H1 (cell line): Measurements from ENCODE around the gene MTIF3. TPM values are rescaled to one million over a fixed set of nuclear protein-coding genes. Genes with fewer than 3 reads are reported as not detected.

ENCODE experiments used
- CTCF ChIA-PET: fragments of 300-600 bp; sonication (Branson Sonifier 250); formaldehyde crosslinking; loops from one replicate; lab custom pipeline; 2021; ENCODE audit not compliant: partially characterized antibody; lab: Charles Lee
- POLR2A ChIA-PET: fragments of 300-600 bp; sonication (Branson Sonifier 250); formaldehyde crosslinking; loops from one replicate; lab custom pipeline; 2021; ENCODE audit warnings: inconsistent platforms; ENCODE audit not compliant: partially characterized antibody; lab: Charles Lee
- DNase-seq, 2 experiments: peaks; one replicate each; pipeline versions ENCODE4 v3.0.0 to v3.0.0-alpha.2; 2010 to 2022; ENCODE audit warnings: low spot score in 2 of 2, low read depth in 1 of 2, mixed read lengths in 1 of 2
- FAIRE-seq: peaks from 2 replicates; lab custom pipeline; 2011; peaks lifted over from hg19 to GRCh38; lab: Jason Lieb, UNC
- H2AFZ ChIP-seq: 2 replicates; pipeline ENCODE4 v1.8.1; 2012; ENCODE audit warnings: low read length, inconsistent platforms
- H2AK5ac ChIP-seq: 2 replicates; pipeline ENCODE4 v1.6.1; 2013; ENCODE audit warnings: low read depth, low read length
- H2BK120ac ChIP-seq: replicated peaks from 2 replicates; pipeline ENCODE3; 2013; ENCODE audit warnings: low read depth, low read length, inconsistent platforms
- H2BK12ac ChIP-seq: 2 replicates; pipeline ENCODE4 v1.6.1; 2013; ENCODE audit warnings: low read depth, low read length
- H2BK15ac ChIP-seq: 2 replicates; pipeline ENCODE4 v1.6.1; 2013; ENCODE audit warnings: low read length
- H2BK20ac ChIP-seq: 2 replicates; pipeline ENCODE4 v1.6.1; 2013; ENCODE audit warnings: low read length
- H2BK5ac ChIP-seq: 2 replicates; pipeline ENCODE4 v1.6.1; 2013; ENCODE audit warnings: low read depth, low read length
- H3K14ac ChIP-seq: 2 replicates; pipeline ENCODE4 v1.6.1; 2013; ENCODE audit warnings: inconsistent platforms; ENCODE audit not compliant: insufficient read length
- H3K18ac ChIP-seq: 2 replicates; pipeline ENCODE4 v1.6.1; 2013; ENCODE audit warnings: low read length; ENCODE audit errors: extremely low read depth
- H3K23ac ChIP-seq: 2 replicates; pipeline ENCODE4 v1.6.1; 2013; ENCODE audit warnings: inconsistent platforms; ENCODE audit not compliant: insufficient read length
- H3K23me2 ChIP-seq: 2 replicates; pipeline ENCODE4 v1.6.1; 2013; ENCODE audit warnings: low read depth, low read length
- H3K27ac ChIP-seq: 2 replicates; pipeline ENCODE4 v1.6.1; 2011; ENCODE audit warnings: low read depth, low read length, inconsistent platforms
- H3K27me3 ChIP-seq, 4 experiments: replicated peaks in 1 of 4; 1 replicate in 1 of 4; 2 replicates in 3 of 4; pipeline versions ENCODE4 v1.6.1 to v1.8.1; 2011 to 2013; ENCODE audit warnings: low read length in 3 of 4, mild to moderate bottlenecking in 3 of 4, inconsistent platforms in 2 of 4, mixed read lengths in 2 of 4, moderate library complexity in 1 of 4; ENCODE audit not compliant: control insufficient read depth in 3 of 4, insufficient read depth in 3 of 4; ENCODE audit errors: extremely low read depth in 1 of 4
- H3K36me3 ChIP-seq, 4 experiments: 2 replicates each; pipeline versions ENCODE4 v1.6.1 to v1.8.1; 2011 to 2013; ENCODE audit warnings: mild to moderate bottlenecking in 4 of 4, low read length in 3 of 4, moderate library complexity in 2 of 4, control low read depth in 1 of 4, inconsistent platforms in 1 of 4; ENCODE audit not compliant: insufficient read depth in 4 of 4, control insufficient read depth in 2 of 4
- H3K4ac ChIP-seq: replicated peaks from 2 replicates; pipeline ENCODE3; 2013; ENCODE audit warnings: low read length, low read depth, mixed read lengths, inconsistent platforms; ENCODE audit not compliant: insufficient read length
- H3K4me1 ChIP-seq, 4 experiments: replicated peaks in 1 of 4; 1 replicate in 1 of 4; 2 replicates in 3 of 4; pipeline versions ENCODE4 v1.6.1 to v1.8.1; 2011 to 2013; ENCODE audit warnings: low read length in 3 of 4, inconsistent platforms in 2 of 4, mixed read lengths in 1 of 4; ENCODE audit not compliant: insufficient read depth in 4 of 4, control insufficient read depth in 3 of 4
- H3K4me2 ChIP-seq, 2 experiments: 2 replicates each; pipeline versions ENCODE4 v1.6.1 to v1.8.1; 2011 to 2013; ENCODE audit warnings: low read depth in 2 of 2, low read length in 2 of 2, control low read depth in 1 of 2, inconsistent platforms in 1 of 2, mild to moderate bottlenecking in 1 of 2; ENCODE audit not compliant: insufficient read depth in 1 of 2
- H3K4me3 ChIP-seq, 4 experiments: fragments of 200-600, 300-600 bp in 1 of 4; sonication (generic), shearing (Covaris generic), sonication (Bioruptor Twin) in 1 of 4; 2 replicates each; pipeline versions ENCODE4 v1.5.1 to v1.8.1; 2011 to 2016; ENCODE audit warnings: low read length in 4 of 4, low read depth in 3 of 4, control low read depth in 2 of 4, inconsistent platforms in 2 of 4, mild to moderate bottlenecking in 2 of 4, mixed read lengths in 1 of 4, moderate library complexity in 1 of 4; ENCODE audit not compliant: insufficient read depth in 2 of 4; ENCODE audit errors: extremely low read depth in 1 of 4
- H3K56ac ChIP-seq: replicated peaks from 2 replicates; pipeline ENCODE3; 2013; ENCODE audit warnings: low read depth, mild to moderate bottlenecking, mixed read lengths, low read length, inconsistent platforms; ENCODE audit not compliant: insufficient read length
- H3K79me1 ChIP-seq: 2 replicates; pipeline ENCODE4 v1.6.1; 2013; ENCODE audit warnings: low read depth, low read length, control low read depth
- H3K79me2 ChIP-seq, 2 experiments: 2 replicates each; pipeline versions ENCODE4 v1.6.1 to v1.8.1; 2012 to 2013; ENCODE audit warnings: low read length in 2 of 2, mild to moderate bottlenecking in 2 of 2, inconsistent platforms in 1 of 2; ENCODE audit not compliant: insufficient read depth in 2 of 2, control insufficient read depth in 1 of 2
- H3K9ac ChIP-seq, 4 experiments: replicated peaks in 1 of 4; 1 replicate in 1 of 4; 2 replicates in 3 of 4; pipeline versions ENCODE4 v1.6.1 to v1.8.1; 2011 to 2013; ENCODE audit warnings: low read depth in 3 of 4, low read length in 3 of 4, control low read depth in 2 of 4, mild to moderate bottlenecking in 2 of 4, moderate library complexity in 2 of 4, inconsistent platforms in 1 of 4; ENCODE audit errors: extremely low read depth in 1 of 4
- H3K9me3 ChIP-seq, 2 experiments: 2 replicates each; pipeline versions ENCODE4 v1.6.1 to v1.8.1; 2012 to 2013; ENCODE audit warnings: mild to moderate bottlenecking in 2 of 2, moderate library complexity in 2 of 2, control low read depth in 1 of 2, inconsistent platforms in 1 of 2, low read depth in 1 of 2, low read length in 1 of 2, mixed read lengths in 1 of 2; ENCODE audit not compliant: insufficient read depth in 2 of 2
- H4K20me1 ChIP-seq, 2 experiments: replicated peaks in 1 of 2; 2 replicates each; pipeline versions ENCODE3 to v1.8.1; 2011 to 2013; ENCODE audit warnings: inconsistent platforms in 2 of 2, low read length in 2 of 2, mild to moderate bottlenecking in 1 of 2; ENCODE audit not compliant: insufficient read depth in 2 of 2, control insufficient read depth in 1 of 2
- H4K5ac ChIP-seq: 2 replicates; pipeline ENCODE4 v1.6.1; 2013; ENCODE audit warnings: low read length, low read depth, mixed read lengths, inconsistent platforms; ENCODE audit not compliant: insufficient read length
- H4K8ac ChIP-seq: 2 replicates; pipeline ENCODE4 v1.8.0; 2013; ENCODE audit warnings: mild to moderate bottlenecking, moderate library complexity, low read length, inconsistent platforms; ENCODE audit not compliant: insufficient read depth; ENCODE audit errors: extremely low read depth
- H4K91ac ChIP-seq: replicated peaks from 2 replicates; pipeline ENCODE3; 2013; ENCODE audit warnings: low read length, mixed read lengths, inconsistent platforms; ENCODE audit not compliant: insufficient read length
- BRCA1 ChIP-seq: IDR thresholded peaks from 2 replicates; pipeline ENCODE4 v1.6.1; 2012; ENCODE audit warnings: low read depth, low read length, improper control_type of control experiment
- CBX5 ChIP-seq: fragments of 300-800, 300-1000 bp; sonication (generic); IDR thresholded peaks from 2 replicates; pipeline ENCODE4 v1.7.1; 2016; ENCODE audit warnings: antibody characterized with exemption, low read length, low read depth
- CBX8 ChIP-seq: fragments of 300-800, 300-1000 bp; sonication (generic); IDR thresholded peaks from 2 replicates; pipeline ENCODE4 v1.7.1; 2016; ENCODE audit warnings: low read depth, low read length, borderline replicate concordance
- CHD2 ChIP-seq: IDR thresholded peaks from 2 replicates; pipeline ENCODE4 v1.6.1; 2012; ENCODE audit warnings: low read length, improper control_type of control experiment
- CREB1 ChIP-seq: IDR thresholded peaks from 2 replicates; pipeline ENCODE4 v1.6.1; 2012; ENCODE audit warnings: inconsistent platforms
- EP300 ChIP-seq, 2 experiments: IDR thresholded peaks; 1 replicate in 1 of 2; 2 replicates in 1 of 2; pipeline ENCODE4 v1.6.1; 2011 to 2012; ENCODE audit warnings: low read depth in 2 of 2, low read length in 2 of 2, mild to moderate bottlenecking in 2 of 2, borderline replicate concordance in 1 of 2, inconsistent platforms in 1 of 2, moderate library complexity in 1 of 2
- GTF2F1 ChIP-seq: IDR thresholded peaks from 2 replicates; pipeline ENCODE4 v1.6.1; 2012; ENCODE audit warnings: low read depth, low read length, improper control_type of control experiment, borderline replicate concordance
- JUN ChIP-seq: IDR thresholded peaks from 2 replicates; pipeline ENCODE4 v1.6.1; 2011; ENCODE audit warnings: low read depth, mild to moderate bottlenecking, improper control_type of control experiment, low read length
- JUND ChIP-seq: IDR thresholded peaks from 2 replicates; pipeline ENCODE4 v1.6.1; 2011; ENCODE audit warnings: mild to moderate bottlenecking, improper control_type of control experiment, low read length
- KDM5A ChIP-seq: fragments of 200-600 bp; IDR thresholded peaks from 2 replicates; pipeline ENCODE4 v1.7.1; 2012; ENCODE audit warnings: mild to moderate bottlenecking, low read length, inconsistent platforms, mixed read lengths
- POU5F1 ChIP-seq: IDR thresholded peaks from 2 replicates; pipeline ENCODE4 v1.6.1; 2011; ENCODE audit warnings: low read depth, mild to moderate bottlenecking, low read length, moderate library complexity
- SAP30 ChIP-seq: fragments of 300-600 bp; sonication (generic); IDR thresholded peaks from 2 replicates; pipeline ENCODE4 v1.7.1; 2012; ENCODE audit warnings: low read length, moderate library complexity, mild to moderate bottlenecking, inconsistent platforms; ENCODE audit not compliant: insufficient read depth, insufficient replicate concordance
- SIN3A ChIP-seq, 2 experiments: IDR thresholded peaks in 1 of 2; conservative IDR thresholded peaks in 1 of 2; 2 replicates each; pipeline ENCODE4 v1.6.1; 2011 to 2012; ENCODE audit warnings: low read length in 2 of 2, improper control_type of control experiment in 1 of 2, low read depth in 1 of 2, mild to moderate bottlenecking in 1 of 2
- WGBS, 2 experiments: shearing (Covaris generic) in 1 of 2; methylation state at CpG; one replicate each; pipeline versions ENCODE4 v1.1.6 to v1.1.7; 2013 to 2015; ENCODE audit warnings: low lambda C conversion rate in 2 of 2, mixed read lengths in 2 of 2, inconsistent platforms in 1 of 2, low coverage in 1 of 2, missing lambda C conversion rate in 1 of 2; ENCODE audit not compliant: insufficient replicate concordance in 2 of 2, insufficient coverage in 1 of 2, insufficient read length in 1 of 2; ENCODE audit errors: extremely low coverage in 1 of 2, missing lambda C conversion rate in 1 of 2; 5-methylcytosine and 5-hydroxymethylcytosine counted together
- polyA plus RNA-seq, 7 experiments: library from polyadenylated mRNA; depleted of rRNA in 3 of 7; stranded (reverse) in 5 of 7; unstranded in 2 of 7; fragments of >200 nt in 5 of 7; fragments of 200-250 nt in 2 of 7; gene quantifications; 1 replicate in 5 of 7; 2 replicates in 1 of 7; 4 replicates in 1 of 7; pipeline versions ENCODE4 v1.2.1 to v1.2.3, GENCODE V29; 2011 to 2013; ENCODE audit warnings: missing spikeins in 2 of 7, mixed read lengths in 2 of 7
- total RNA-seq: library from RNA; stranded (reverse); fragmentation: NEBNext Ultra II Directional; extraction: Animal tissue kit (Norgen Biotek cat#: 25700); gene quantifications from 2 replicates; pipeline ENCODE4 v1.2.1, GENCODE V29; 2021
- TF ChIP-seq, protein P1 (sequence below): IDR thresholded peaks from 2 replicates; pipeline ENCODE4 v1.6.1; 2012; ENCODE audit warnings: inconsistent platforms

The MTIF3 gene
- total and polyA plus RNA-seq, 2 of the 8 experiments (the other 6 are each of a cell fraction or from before 2014, with no cell fraction given), result 29.4 to 36.4 TPM

DNA sequence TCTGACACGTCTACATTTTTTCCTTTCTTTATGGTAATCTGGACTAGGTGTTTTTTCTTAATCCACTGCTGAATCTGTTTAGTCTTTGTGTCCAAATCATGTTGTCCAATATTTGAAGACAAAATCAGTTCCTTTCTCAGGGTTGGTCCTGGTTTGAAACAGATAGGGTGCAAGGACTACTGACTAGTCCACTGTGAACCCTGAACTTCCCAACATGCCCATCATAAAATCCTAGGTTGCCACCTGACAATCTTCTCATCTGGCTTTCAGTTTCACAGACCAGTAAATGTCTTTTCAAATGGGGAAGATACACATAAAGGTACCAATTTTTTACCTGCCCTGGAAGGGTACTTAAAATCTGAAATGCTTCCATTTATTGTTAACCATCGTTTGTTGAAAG is 13.2 kb downstream of the MTIF3 start:
- ChIA-PET CTCF (interaction anchor here (2.1 kb wide), 1 partner anchor 12 kb away, joined by 7 read pairs; no protein-coding TSS in a partner anchor), POLR2A (interaction anchor here (0.6 to 0.9 kb wide), 2 partner anchors 8 to 13 kb away, joined by 3 read pairs; no protein-coding TSS in a partner anchor)
- no peak overlapping the region for H3K14ac ChIP-seq
- H4K91ac ChIP-seq, result no peak overlapping the region
- peaks cover 0 to 4% (median 0%) of the 10 kb centered on the region in 4 experiments; a peak in 1 of 7 replicates for H3K4me1 ChIP-seq
- no peak overlapping the region for H2BK12ac ChIP-seq
- H4K5ac ChIP-seq, result no peak overlapping the region
- DNase-seq (no peak), FAIRE-seq (no peak)
- no peak overlapping the region for H3K4ac ChIP-seq
- H2AK5ac ChIP-seq, result no peak overlapping the region
- H3K79me2 ChIP-seq, result no peaks in the 10 kb centered on the region
- no peak overlapping the region for H3K4me3 ChIP-seq
- H3K36me3 ChIP-seq, result peaks cover 13 to 38% (median 35%) of the 10 kb centered on the region in 4 experiments
- H2BK5ac ChIP-seq, result no peak overlapping the region
- H3K79me1 ChIP-seq, result no peaks in the 10 kb centered on the region; the same call in 1 of the 2 replicates
- no peak overlapping the region for H3K9ac ChIP-seq
- H3K56ac ChIP-seq, result no peak overlapping the region
- no peaks in the 10 kb centered on the region for H3K23me2 ChIP-seq
- H2BK15ac ChIP-seq, result no peak overlapping the region
- H2BK120ac ChIP-seq, result no peak overlapping the region
- H2AFZ ChIP-seq, result no peak overlapping the region
- H3K27ac ChIP-seq, result no peak overlapping the region
- H3K23ac ChIP-seq, result no peak overlapping the region
- no peak overlapping the region for H2BK20ac ChIP-seq
- peaks cover 0 to 4% of the 10 kb centered on the region in 2 experiments for H4K20me1 ChIP-seq
- no peak overlapping the region for H3K18ac ChIP-seq
- H4K8ac ChIP-seq, result no peak overlapping the region
- no peaks in the 10 kb centered on the region for H3K27me3 ChIP-seq
- no peak overlapping the region for H3K4me2 ChIP-seq
- 81% methylated on average over 2 of the region's 2 CpGs; no CpG with 5 or more reads in 1 of the 2 experiments for WGBS, 2 experiments
- H3K9me3 ChIP-seq, result no peaks in the 10 kb centered on the region; a peak in 1 of 4 replicates
- no peak for TF ChIP-seq SIN3A (conservative IDR thresholded peaks at IDR 0.05 in 1 of 2, IDR thresholded peaks at IDR 0.05 in 1 of 2; ENCODE audit: low read depth in 1 of 2, low read length in 2 of 2)
- no peak for TF ChIP-seq JUN
- TF ChIP-seq BRCA1, result no peak
- TF ChIP-seq, protein P1, sequence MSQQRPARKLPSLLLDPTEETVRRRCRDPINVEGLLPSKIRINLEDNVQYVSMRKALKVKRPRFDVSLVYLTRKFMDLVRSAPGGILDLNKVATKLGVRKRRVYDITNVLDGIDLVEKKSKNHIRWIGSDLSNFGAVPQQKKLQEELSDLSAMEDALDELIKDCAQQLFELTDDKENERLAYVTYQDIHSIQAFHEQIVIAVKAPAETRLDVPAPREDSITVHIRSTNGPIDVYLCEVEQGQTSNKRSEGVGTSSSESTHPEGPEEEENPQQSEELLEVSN, result no peak
- no peak for TF ChIP-seq POU5F1
- TF ChIP-seq CREB1, result no peak
- TF ChIP-seq EP300 (IDR thresholded peaks at IDR 0.05; ENCODE audit: borderline replicate concordance in 1 of 2, low read depth in 2 of 2, low read length in 2 of 2), result no peak
- no peak for TF ChIP-seq GTF2F1
- TF ChIP-seq JUND, result no peak
- no peak for TF ChIP-seq SAP30
- TF ChIP-seq CHD2, result no peak
- no peak for TF ChIP-seq CBX5
- no peak for TF ChIP-seq KDM5A
- TF ChIP-seq CBX8, result no peak
